A549 (cell line): ENCODE measurements around the gene NUP88. TPM values are rescaled to one million over a fixed set of nuclear protein-coding genes. Genes with fewer than 3 reads are reported as not detected.
A peak's percentile ranks its signal among the peaks of the same experiment; 100 is the strongest.

Source experiments
- ATAC-seq, 2 experiments: fragments of 200-7000 bp in 1 of 2; fragments of >200 bp in 1 of 2; cut with Nextera tagmentation in 1 of 2; cut with Tn5 transposase in 1 of 2; 3 replicates each; pipeline versions ENCODE4 v1.8.0 to v1.9.1; 2018 to 2020; ENCODE audit warnings: mild to moderate bottlenecking in 1 of 2, moderate library complexity in 1 of 2
- CTCF ChIA-PET: fragments of 300-600 bp; sonication (Branson Sonifier 250); formaldehyde crosslinking; extraction: SDS; loops from one replicate; lab custom pipeline; 2021; ENCODE audit warnings: antibody characterized with exemption, inconsistent platforms; lab: Yijun Ruan, JAX
- POLR2A ChIA-PET: fragments of 350-600 bp; formaldehyde crosslinking; extraction: SDS; loops from one replicate; lab custom pipeline; 2021; ENCODE audit warnings: antibody characterized with exemption, inconsistent platforms; lab: Yijun Ruan, JAX
- DNase-seq, 2 experiments: peaks; one replicate each; pipeline versions ENCODE4 v3.0.0 to v3.0.0-alpha.2; 2011 to 2016; ENCODE audit warnings: low read depth in 1 of 2, low spot score in 1 of 2
- FAIRE-seq: peaks from 2 replicates; lab custom pipeline; 2011; peaks lifted over from hg19 to GRCh38; lab: Jason Lieb, UNC
- H3K27ac ChIP-seq, 2 experiments: fragments of >200 bp; sonication (Bioruptor Twin); formaldehyde crosslinking; 3 replicates each; pipeline ENCODE4 v1.5.1; 2016 to 2017
- H3K4me1 ChIP-seq: fragments of >200 bp; sonication (Bioruptor Twin); formaldehyde crosslinking; 3 replicates; pipeline ENCODE4 v1.6.1; 2016
- H3K4me2 ChIP-seq: fragments of >200 bp; sonication (Bioruptor Twin); formaldehyde crosslinking; 3 replicates; pipeline ENCODE4 v1.6.1; 2016
- H3K4me3 ChIP-seq: fragments of >200 bp; sonication (Bioruptor Twin); formaldehyde crosslinking; 3 replicates; pipeline ENCODE4 v1.5.1; 2016
- H3K9me3 ChIP-seq: fragments of >200 bp; sonication (Bioruptor Twin); formaldehyde crosslinking; 3 replicates; pipeline ENCODE4 v1.6.1; 2016
- BCL3 ChIP-seq: fragments of >200 bp; sonication (Bioruptor Twin); formaldehyde crosslinking; IDR thresholded peaks from 3 replicates; pipeline ENCODE4 v1.6.1; 2016
- CHD4 ChIP-seq: fragments of 200-600 bp; sonication (generic); IDR thresholded peaks from 2 replicates; pipeline ENCODE4 v1.6.1; 2016; ENCODE audit warnings: antibody characterized with exemption, mild to moderate bottlenecking, borderline replicate concordance
- EP300 ChIP-seq, 2 experiments: fragments of >200 bp; sonication (Bioruptor Twin); formaldehyde crosslinking; IDR thresholded peaks; 2 replicates in 1 of 2; 3 replicates in 1 of 2; pipeline ENCODE4 v1.6.1; 2016 to 2017
- ESRRA ChIP-seq: fragments of 150-350 bp; IDR thresholded peaks from 2 replicates; pipeline ENCODE4 v1.6.1; 2014; ENCODE audit warnings: mild to moderate bottlenecking, low read length, borderline replicate concordance
- GATA3 ChIP-seq: IDR thresholded peaks from 2 replicates; pipeline ENCODE4 v1.6.1; 2012; ENCODE audit warnings: borderline replicate concordance
- HEYL ChIP-seq: fragments of 250-450 bp; sonication (Bioruptor Pico); IDR thresholded peaks from 2 replicates; pipeline ENCODE4 v1.8.0; 2021; ENCODE audit warnings: mild to moderate bottlenecking, moderate library complexity
- HOXB13 ChIP-seq: fragments of 250-450 bp; sonication (Bioruptor Pico); IDR thresholded peaks from 2 replicates; pipeline ENCODE4 v1.5.0; 2020; ENCODE audit warnings: low read depth, mild to moderate bottlenecking, moderate library complexity
- PHF8 ChIP-seq: fragments of 200-600 bp; sonication (generic); IDR thresholded peaks from 2 replicates; pipeline ENCODE4 v1.6.1; 2016; ENCODE audit warnings: low read depth, mild to moderate bottlenecking, antibody characterized with exemption, moderate library complexity, borderline replicate concordance
- RARB ChIP-seq: fragments of 250-450 bp; sonication (Bioruptor Pico); IDR thresholded peaks from 2 replicates; pipeline ENCODE4 v1.8.0; 2021; ENCODE audit warnings: mild to moderate bottlenecking, moderate library complexity
- SREBF2 ChIP-seq: fragments of 450-650 bp; IDR thresholded peaks from 2 replicates; pipeline ENCODE4 v1.6.1; 2014; ENCODE audit warnings: mild to moderate bottlenecking, moderate library complexity
- TP53 ChIP-seq: fragments of 250-450 bp; sonication (Bioruptor Pico); IDR thresholded peaks from 2 replicates; pipeline ENCODE4 v1.5.0; 2021; ENCODE audit warnings: mild to moderate bottlenecking, moderate library complexity
- ZNF302 ChIP-seq: fragments of 250-450 bp; sonication (Bioruptor Pico); IDR thresholded peaks from 2 replicates; pipeline ENCODE4 v1.9.0; 2021; ENCODE audit warnings: inconsistent platforms, mild to moderate bottlenecking, moderate library complexity
- WGBS: methylation state at CpG from one replicate; pipeline ENCODE4 v1.1.6; 2017; ENCODE audit errors: missing lambda C conversion rate; 5-methylcytosine and 5-hydroxymethylcytosine counted together
- polyA plus RNA-seq, 4 experiments: library from polyadenylated mRNA; depleted of rRNA in 3 of 4; stranded (reverse); fragments of >200 nt; fragmentation: RNase III in 1 of 4; extraction: RNeasy Plus Mini Kit Qiagen cat#74134 plus additional on column Dnase treatment in 1 of 4; gene quantifications; 2 replicates in 3 of 4; 3 replicates in 1 of 4; pipeline ENCODE4 v1.2.3, GENCODE V29; 2011 to 2017
- TF ChIP-seq, protein P1 (sequence below): fragments of 450-650 bp; IDR thresholded peaks from 2 replicates; pipeline ENCODE4 v1.6.1; 2014; ENCODE audit warnings: antibody characterized with exemption

Gene NUP88
- polyA plus RNA-seq, 2 of the 4 experiments (the other 2 are of a cell fraction): 121 to 180 TPM

DNA sequence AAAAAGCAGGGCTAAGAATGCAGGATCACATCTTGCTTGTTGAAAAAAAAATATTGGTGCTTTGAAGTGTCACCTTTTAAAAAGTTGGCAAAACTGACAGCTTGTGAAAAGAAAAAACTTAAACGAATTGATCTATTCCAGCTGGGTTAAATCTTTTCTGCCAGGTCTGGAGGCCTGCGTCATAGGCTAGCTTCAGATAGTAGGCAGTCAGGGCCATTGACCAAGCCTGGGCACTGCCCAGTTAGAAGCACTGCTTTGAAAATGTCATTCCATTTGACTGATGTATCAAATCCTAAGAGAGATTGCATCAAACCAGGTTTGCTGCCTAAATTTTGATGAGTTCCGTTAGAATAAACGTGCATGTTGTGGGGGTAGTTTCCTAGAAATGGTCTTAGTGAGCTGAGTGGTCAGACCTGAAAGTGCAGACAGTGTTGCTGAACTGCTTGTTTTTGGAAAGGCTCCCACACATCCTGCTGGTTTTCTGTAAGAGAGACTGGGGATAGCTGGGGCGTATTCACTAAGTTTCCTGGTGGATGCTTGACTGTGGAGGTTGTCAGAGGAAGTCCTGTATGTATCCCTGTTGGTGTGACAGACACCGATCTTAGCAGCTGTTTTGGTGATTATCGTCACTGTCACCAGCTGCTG lies 38.8 kb downstream of the NUP88 start:
- DNase-seq (no peak), FAIRE-seq (no peak), ATAC-seq (peak in 1 of 2 experiments; percentile 8; a peak in 1 of 6 replicates)
- Histone ChIP-seq H3K4me1 (no peaks in the 10 kb centered on the region), H3K9me3 (no peaks in the 10 kb centered on the region), H3K4me2 (no peak overlapping the region), H3K27ac (no peak overlapping the region), H3K4me3 (no peak overlapping the region)
- TF ChIP-seq TP53 (no peak), GATA3 (no peak), HOXB13 (CRISPR knock-in tag) (no peak), CHD4 (no peak)
- 80% methylated on average over 7 of the region's 7 CpGs for WGBS
- ChIA-PET POLR2A (interaction anchor here (1.8 kb wide), 1 partner anchor 39 kb away, joined by 5 read pairs; the partner anchor contains the start of genes NUP88 and RPAIN), CTCF (interaction anchor here (0.9 to 1.6 kb wide), 4 partner anchors 11 to 132 kb away, joined by 3 to 6 read pairs (median 3); no protein-coding TSS in a partner anchor)

GRCh38 chr17:5379351-5380107 lies 39.9 kb downstream of the NUP88 start:
- no peak overlapping the region for H3K27ac ChIP-seq
- no peak for TF ChIP-seq EP300 (IDR thresholded peaks at IDR 0.05)
- no peak for TF ChIP-seq RARB (CRISPR knock-in tag)
- no peak for TF ChIP-seq CHD4
- TF ChIP-seq SREBF2: no peak
- no peak for TF ChIP-seq PHF8
- TF ChIP-seq, protein P1, sequence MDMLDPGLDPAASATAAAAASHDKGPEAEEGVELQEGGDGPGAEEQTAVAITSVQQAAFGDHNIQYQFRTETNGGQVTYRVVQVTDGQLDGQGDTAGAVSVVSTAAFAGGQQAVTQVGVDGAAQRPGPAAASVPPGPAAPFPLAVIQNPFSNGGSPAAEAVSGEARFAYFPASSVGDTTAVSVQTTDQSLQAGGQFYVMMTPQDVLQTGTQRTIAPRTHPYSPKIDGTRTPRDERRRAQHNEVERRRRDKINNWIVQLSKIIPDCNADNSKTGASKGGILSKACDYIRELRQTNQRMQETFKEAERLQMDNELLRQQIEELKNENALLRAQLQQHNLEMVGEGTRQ: no peak
- TF ChIP-seq ZNF302 (CRISPR knock-in tag): no peak
- TF ChIP-seq, all 56 proteins: peak for 0
- Histone ChIP-seq H3K9me3 (no peaks in the 10 kb centered on the region), H3K4me1 (no peaks in the 10 kb centered on the region), H3K4me3 (no peak overlapping the region), H3K4me2 (no peak overlapping the region)
- POLR2A ChIA-PET: no interaction called here
- WGBS: 89% methylated on average over 11 of the region's 11 CpGs
- CTCF ChIA-PET: interaction anchor here (1.6 kb wide), 2 partner anchors 12 to 16 kb away, joined by 3 to 4 read pairs; no protein-coding TSS in a partner anchor
- ATAC-seq (no peak; a peak in 1 of 6 replicates), FAIRE-seq (no peak), DNase-seq (no peak)

GRCh38 chr17:5378566-5379207 lies 40.8 kb downstream of the NUP88 start:
- ChIA-PET POLR2A (no interaction called here), CTCF (interaction anchor here (1.6 to 2.0 kb wide), 2 partner anchors 8 to 13 kb away, joined by 4 to 7 read pairs; no protein-coding TSS in a partner anchor)
- TF ChIP-seq BCL3 (no peak), ESRRA (no peak), HEYL (CRISPR knock-in tag) (no peak)
- TF ChIP-seq, protein P1: no peak
- ATAC-seq: peak; percentile 9 to 14; a peak in 2 of 6 replicates
- H3K4me2 ChIP-seq: no peak overlapping the region
- FAIRE-seq: no peak
- DNase-seq: no peak
- H3K4me3 ChIP-seq: no peak overlapping the region
- H3K27ac ChIP-seq: no peak overlapping the region
- no peaks in the 10 kb centered on the region for H3K9me3 ChIP-seq
- 92% methylated on average over 3 of the region's 3 CpGs for WGBS
- H3K4me1 ChIP-seq: no peaks in the 10 kb centered on the region
